ENCODE results near the gene TAF4.

GRCh38 chr20:61934716-61935530 lies 130.8 kb downstream of the TAF4 start:
- TF ChIP-seq CTCF (IDR thresholded peaks at IDR 0.05) (no peak), ZFX (IDR thresholded peaks at IDR 0.05; ENCODE audit: borderline replicate concordance) (no peak)

Measured in 22Rv1 (cell line).